ENCODE results near the gene GPATCH4. TPM values are rescaled to one million over a fixed set of nuclear protein-coding genes. Genes with fewer than 3 reads are reported as not detected.
A peak's percentile ranks its signal among the peaks of the same experiment; 100 is the strongest.

GPATCH4 gene
- total RNA-seq, 2 experiments from 2014 or later, result 29.9 to 33.4 TPM

DNA sequence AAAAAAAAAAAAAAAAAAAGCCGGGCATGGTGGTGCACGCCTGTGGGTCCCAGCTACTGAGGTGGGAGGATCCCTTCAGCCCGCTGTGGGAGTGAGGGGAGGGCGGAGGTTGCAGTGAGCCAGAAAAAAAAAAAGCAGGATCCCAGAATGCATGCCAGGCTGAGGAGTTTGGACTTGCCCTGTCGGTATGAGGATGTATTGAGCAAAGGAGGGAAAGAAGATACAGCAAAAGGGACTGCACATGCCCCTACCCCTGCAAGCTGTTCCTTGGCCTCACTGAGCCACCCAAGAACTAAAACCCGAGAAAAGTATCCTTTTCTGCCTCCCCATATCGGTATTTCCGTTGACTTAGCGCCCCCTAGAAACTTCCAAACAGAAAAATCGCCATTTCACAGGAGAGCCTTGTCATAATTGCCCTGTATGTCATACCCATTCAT, 1.3 kb upstream of the GPATCH4 start:
- peaks cover 4% of the 10 kb centered on the region for H3K27me3 Mint-ChIP-seq
- CTCF ChIA-PET, result no interaction called here
- DNase-seq, result peak; percentile 34

DNA sequence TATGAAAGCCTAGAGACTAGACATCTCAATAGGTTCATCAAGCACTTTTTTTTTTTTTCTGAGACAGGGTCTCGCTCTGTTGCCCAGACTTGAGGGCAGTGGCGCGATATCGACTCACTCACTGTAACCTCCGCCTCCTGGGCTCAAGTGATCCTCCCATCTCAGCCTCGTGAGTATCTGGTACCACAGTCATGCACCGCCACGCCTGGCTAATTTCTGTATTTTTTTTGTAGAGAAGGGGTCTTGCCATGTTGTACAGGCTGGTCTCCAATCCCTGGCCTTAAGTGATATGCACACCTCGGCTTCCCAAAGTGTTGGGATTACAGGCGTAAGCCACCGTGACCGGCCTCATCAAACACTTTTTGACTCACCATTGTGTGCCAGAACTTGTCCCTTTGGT, 613 bp upstream of the GPATCH4 start:
- peak overlapping the region; percentile 91 for H3K27ac Mint-ChIP-seq
- H3K4me3 Mint-ChIP-seq, result peak overlapping the region; percentile 96

More for the DNA sequence above, 1.3 kb upstream of the GPATCH4 start:
- Mint-ChIP-seq H3K4me1 (peaks cover 36% of the 10 kb centered on the region), H3K27ac (no peak overlapping the region), H3K36me3 (ENCODE audit: low read depth) (peaks cover 9% of the 10 kb centered on the region), H3K4me3 (peak overlapping the region; percentile 54), H3K9me3 (no peaks in the 10 kb centered on the region)
- POLR2A ChIA-PET, result no interaction called here

DNA sequence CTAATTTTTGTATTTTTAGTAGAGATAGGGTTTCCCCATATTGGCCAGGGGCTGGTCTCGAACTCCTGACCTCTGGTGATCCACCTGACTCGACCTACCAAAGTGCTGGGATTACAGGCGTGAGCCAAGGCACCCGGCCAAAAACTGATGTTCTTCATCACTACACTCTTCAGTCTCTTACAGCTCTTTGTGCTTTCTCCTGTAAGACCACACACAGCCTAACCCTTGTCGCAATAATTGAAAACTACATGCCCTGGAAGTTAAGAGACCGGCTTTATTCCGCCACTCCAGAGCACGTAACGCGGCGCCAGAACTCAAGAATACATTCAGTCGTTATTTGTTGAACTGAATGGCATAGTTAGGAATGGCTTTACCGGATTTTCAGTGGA, 552 bp downstream of the GPATCH4 start:
- ChIA-PET CTCF (interaction anchor here (1.1 to 2.4 kb wide), 2 partner anchors 119 to 155 kb away, joined by 5 to 9 read pairs; no protein-coding TSS in a partner anchor), POLR2A (no interaction called here)
- Mint-ChIP-seq H3K4me3 (peak overlapping the region; percentile 96), H3K36me3 (ENCODE audit: low read depth) (peaks cover 16% of the 10 kb centered on the region), H3K27ac (peak overlapping the region; percentile 91), H3K27me3 (no peaks in the 10 kb centered on the region), H3K9me3 (no peaks in the 10 kb centered on the region), H3K4me1 (peaks cover 36% of the 10 kb centered on the region)
- no peak for DNase-seq

More for the DNA sequence above, 613 bp upstream of the GPATCH4 start:
- H3K36me3 Mint-ChIP-seq (ENCODE audit: low read depth), result peaks cover 13% of the 10 kb centered on the region
- CTCF ChIA-PET, result interaction anchor here (0.6 kb wide), 1 partner anchor 474 kb away, joined by 3 read pairs; no protein-coding TSS in a partner anchor
- peaks cover 3% of the 10 kb centered on the region for H3K27me3 Mint-ChIP-seq
- H3K4me1 Mint-ChIP-seq, result peaks cover 36% of the 10 kb centered on the region
- POLR2A ChIA-PET, result interaction anchor here (0.6 kb wide), 2 partner anchors 76 to 117 kb away, joined by 4 to 6 read pairs; no protein-coding TSS in a partner anchor
- no peak for DNase-seq
- no peaks in the 10 kb centered on the region for H3K9me3 Mint-ChIP-seq

DNA sequence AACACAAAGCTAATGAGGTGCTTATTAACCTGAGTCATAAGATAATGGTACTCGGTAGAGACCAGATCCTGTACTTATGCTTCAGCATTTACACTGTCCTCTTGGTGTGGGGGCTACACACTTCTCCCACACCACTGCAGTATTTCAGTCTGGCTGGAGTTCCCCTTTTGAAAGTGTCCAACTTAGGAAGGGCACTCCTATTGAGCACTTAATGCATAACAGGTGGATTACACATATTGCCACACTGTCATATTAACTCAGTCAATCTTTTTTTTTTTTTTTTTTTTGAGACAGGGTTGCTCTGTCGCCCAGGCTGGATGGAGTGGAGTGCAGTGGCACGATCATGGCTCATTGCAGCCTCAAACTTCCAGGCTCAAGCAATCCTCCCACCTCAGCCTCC, 1.5 kb downstream of the GPATCH4 start:
- POLR2A ChIA-PET, result interaction anchor here (0.5 kb wide), 1 partner anchor 22 kb away, joined by 3 read pairs; no protein-coding TSS in a partner anchor

DNA sequence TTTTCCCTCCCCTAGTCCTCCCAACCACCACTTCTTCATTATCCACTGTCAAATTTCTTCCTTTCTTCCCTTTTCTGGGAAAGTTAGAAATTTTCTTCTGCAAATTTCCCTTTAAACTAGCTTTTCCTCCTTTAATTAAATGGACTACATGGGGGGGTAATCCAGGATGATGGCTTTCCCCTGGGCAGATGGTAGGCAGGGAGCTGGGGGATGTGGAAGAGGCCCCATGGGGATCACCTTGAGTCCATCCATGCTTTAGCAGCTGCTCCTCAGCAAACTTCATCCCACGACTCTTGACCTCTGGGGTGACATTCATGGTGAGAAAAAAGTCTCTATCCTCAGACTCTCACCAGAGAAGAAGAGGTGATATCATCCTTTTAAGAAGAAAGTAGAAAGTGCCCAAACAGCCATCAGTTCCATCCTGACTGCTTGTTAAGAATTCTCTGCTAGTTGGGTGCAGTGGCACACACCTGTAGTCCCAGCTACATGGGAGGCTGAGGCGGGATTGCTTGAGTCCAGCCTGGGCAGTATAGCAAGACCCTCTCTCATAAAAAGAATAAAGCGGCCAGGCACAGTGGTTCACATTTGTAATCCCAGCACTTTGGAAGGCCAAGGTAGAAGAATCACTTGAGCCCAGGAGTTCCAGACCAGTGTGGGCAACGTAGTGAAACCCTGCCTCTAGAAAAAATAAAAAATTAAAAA, 2.4 kb downstream of the GPATCH4 start:
- H3K4me3 Mint-ChIP-seq, result no peak overlapping the region
- POLR2A ChIA-PET, result no interaction called here

More for the DNA sequence above, 1.5 kb downstream of the GPATCH4 start:
- DNase-seq, result no peak
- peaks cover 39% of the 10 kb centered on the region for H3K4me1 Mint-ChIP-seq
- H3K27ac Mint-ChIP-seq, result no peak overlapping the region
- no peaks in the 10 kb centered on the region for H3K27me3 Mint-ChIP-seq
- CTCF ChIA-PET, result interaction anchor here (0.6 to 2.4 kb wide), 6 partner anchors 11 to 154 kb away, joined by 3 to 9 read pairs (median 4); no protein-coding TSS in a partner anchor
- no peaks in the 10 kb centered on the region for H3K9me3 Mint-ChIP-seq
- H3K36me3 Mint-ChIP-seq (ENCODE audit: low read depth), result peaks cover 24% of the 10 kb centered on the region
- peak overlapping the region; percentile 96 for H3K4me3 Mint-ChIP-seq

DNA sequence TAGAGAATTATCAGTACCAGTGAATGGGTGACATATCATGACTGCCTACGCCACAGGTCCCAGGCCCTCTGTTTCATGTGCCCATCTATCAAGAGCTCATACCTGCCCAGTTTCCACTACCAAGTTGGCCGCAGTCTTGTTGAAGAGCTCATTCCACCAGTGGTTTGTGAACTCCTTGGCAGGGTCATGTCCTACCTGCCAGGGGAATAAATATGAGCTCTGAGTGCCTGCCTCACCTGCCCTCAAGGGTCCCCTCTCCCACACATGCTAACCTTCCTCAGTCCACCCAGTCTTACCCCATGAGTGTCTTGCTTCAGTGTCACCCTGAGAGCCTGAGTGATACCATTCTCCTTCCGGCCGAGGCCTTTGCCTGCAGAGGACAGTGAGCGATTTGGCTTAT, 3.2 kb downstream of the GPATCH4 start:
- H3K27me3 Mint-ChIP-seq, result no peaks in the 10 kb centered on the region
- no peaks in the 10 kb centered on the region for H3K9me3 Mint-ChIP-seq
- no peak overlapping the region for H3K4me3 Mint-ChIP-seq
- ChIA-PET CTCF (interaction anchor here (0.6 to 2.4 kb wide), 3 partner anchors 22 to 117 kb away, joined by 3 to 5 read pairs (median 4); no protein-coding TSS in a partner anchor), POLR2A (no interaction called here)
- H3K36me3 Mint-ChIP-seq (ENCODE audit: low read depth), result peaks cover 25% of the 10 kb centered on the region
- peaks cover 41% of the 10 kb centered on the region for H3K4me1 Mint-ChIP-seq
- no peak for DNase-seq
- no peak overlapping the region for H3K27ac Mint-ChIP-seq

More for the DNA sequence above, 2.4 kb downstream of the GPATCH4 start:
- H3K9me3 Mint-ChIP-seq, result no peaks in the 10 kb centered on the region
- no peaks in the 10 kb centered on the region for H3K27me3 Mint-ChIP-seq
- H3K36me3 Mint-ChIP-seq (ENCODE audit: low read depth), result peaks cover 25% of the 10 kb centered on the region
- no peak overlapping the region for H3K27ac Mint-ChIP-seq
- DNase-seq, result no peak
- H3K4me1 Mint-ChIP-seq, result peaks cover 39% of the 10 kb centered on the region
- CTCF ChIA-PET, result interaction anchor here (0.6 to 2.4 kb wide), 5 partner anchors 10 to 153 kb away, joined by 3 to 9 read pairs (median 4); no protein-coding TSS in a partner anchor

DNA sequence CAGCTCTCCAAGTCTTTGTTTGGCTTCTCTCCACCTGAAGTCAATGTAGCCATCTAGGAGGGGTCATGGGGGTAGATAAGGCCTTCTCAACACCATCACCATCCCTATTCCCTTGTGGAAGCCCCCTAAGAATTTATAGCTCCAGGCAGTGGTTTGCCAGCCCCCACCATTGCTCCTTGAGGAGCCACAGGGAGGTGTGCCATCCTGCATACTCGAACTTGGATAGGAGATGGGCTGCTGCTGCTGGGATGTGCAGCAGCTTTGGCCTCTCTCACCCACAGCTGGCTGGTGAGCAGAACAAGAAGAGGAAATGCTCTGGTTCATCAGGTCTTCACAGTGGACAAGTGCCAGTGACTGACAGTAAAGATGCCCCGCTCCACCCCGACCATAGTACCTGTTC, 4.9 kb downstream of the GPATCH4 start:
- Mint-ChIP-seq H3K27ac (no peak overlapping the region), H3K9me3 (no peaks in the 10 kb centered on the region), H3K4me1 (peaks cover 38% of the 10 kb centered on the region), H3K36me3 (ENCODE audit: low read depth) (peaks cover 29% of the 10 kb centered on the region), H3K4me3 (no peak overlapping the region), H3K27me3 (no peaks in the 10 kb centered on the region)
- DNase-seq, result no peak
- CTCF ChIA-PET, result interaction anchor here (0.6 to 1.3 kb wide), 2 partner anchors 12 to 24 kb away, joined by 3 to 6 read pairs; no protein-coding TSS in a partner anchor
- POLR2A ChIA-PET, result no interaction called here

DNA sequence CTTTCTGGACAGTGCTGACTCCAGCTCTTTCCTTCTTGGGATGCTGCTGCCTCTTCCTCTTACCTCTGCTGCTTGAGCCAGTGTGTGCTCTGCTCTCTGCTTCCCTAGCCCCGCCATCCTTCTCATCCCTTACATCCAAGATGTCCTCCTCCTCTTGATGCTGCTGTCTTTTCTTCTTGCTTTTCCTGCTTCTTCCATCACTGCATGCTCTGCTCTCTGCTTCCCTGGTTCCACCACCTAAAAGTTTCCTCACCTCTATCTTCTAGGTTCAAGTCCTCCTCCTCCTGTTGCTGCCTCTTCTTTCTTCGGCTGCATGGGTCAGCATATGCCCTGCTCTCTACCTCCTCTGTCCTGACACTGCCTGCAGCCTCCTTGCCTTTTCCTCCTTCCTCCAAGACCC, 6.3 kb downstream of the GPATCH4 start:
- no peaks in the 10 kb centered on the region for H3K27me3 Mint-ChIP-seq
- H3K36me3 Mint-ChIP-seq (ENCODE audit: low read depth), result peaks cover 28% of the 10 kb centered on the region
- H3K4me3 Mint-ChIP-seq, result no peak overlapping the region
- peaks cover 40% of the 10 kb centered on the region for H3K4me1 Mint-ChIP-seq
- ChIA-PET CTCF (interaction anchor here (1.5 kb wide), 1 partner anchor 209 kb away, joined by 3 read pairs; no protein-coding TSS in a partner anchor), POLR2A (no interaction called here)
- DNase-seq, result no peak
- no peaks in the 10 kb centered on the region for H3K9me3 Mint-ChIP-seq
- no peak overlapping the region for H3K27ac Mint-ChIP-seq

DNA sequence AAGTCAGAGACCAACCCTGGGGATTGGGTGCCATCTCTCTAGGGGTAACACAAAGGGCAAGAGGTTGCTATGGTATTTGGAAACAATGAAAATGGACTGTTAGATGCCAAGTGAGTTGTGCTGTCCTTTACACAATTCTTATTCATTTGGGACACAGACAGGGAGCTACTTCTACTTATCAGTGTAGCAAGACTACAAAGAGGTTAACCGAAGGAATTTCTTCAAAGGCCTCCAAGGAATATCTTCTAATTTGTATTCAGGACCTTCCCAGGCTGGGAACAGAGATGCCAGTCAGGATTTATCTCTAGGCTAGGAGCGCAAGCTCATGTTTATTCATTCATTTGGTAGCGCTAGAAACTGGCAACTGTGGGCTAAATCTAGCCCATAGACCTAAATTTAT, 7.1 kb downstream of the GPATCH4 start:
- Mint-ChIP-seq H3K27ac (no peak overlapping the region), H3K27me3 (no peaks in the 10 kb centered on the region), H3K9me3 (no peaks in the 10 kb centered on the region), H3K36me3 (ENCODE audit: low read depth) (peaks cover 28% of the 10 kb centered on the region), H3K4me1 (peaks cover 33% of the 10 kb centered on the region), H3K4me3 (no peak overlapping the region)
- CTCF ChIA-PET, result interaction anchor here (0.7 to 1.7 kb wide), 7 partner anchors 9 to 208 kb away, joined by 3 to 5 read pairs (median 3); partner anchors contain the start of gene MEF2D
- no peak for DNase-seq
- POLR2A ChIA-PET, result no interaction called here

DNA sequence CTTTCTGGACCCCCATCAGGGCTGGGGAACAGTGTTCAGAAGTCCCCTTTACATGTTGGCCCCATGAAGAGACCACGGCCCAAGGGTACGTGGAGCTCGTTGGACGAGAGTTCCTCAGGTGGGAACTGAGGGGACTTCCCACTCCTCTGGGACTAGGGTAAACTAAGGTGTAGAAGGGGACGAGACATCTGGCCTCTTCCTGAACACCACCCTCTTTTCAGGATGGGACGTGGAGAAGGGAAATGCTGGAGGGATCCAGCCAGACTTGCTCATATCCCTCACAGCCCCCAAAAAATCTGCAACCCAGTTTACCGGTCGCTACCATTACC, 7.7 kb downstream of the GPATCH4 start:
- Mint-ChIP-seq H3K27me3 (no peaks in the 10 kb centered on the region), H3K36me3 (ENCODE audit: low read depth) (peaks cover 24% of the 10 kb centered on the region), H3K9me3 (no peaks in the 10 kb centered on the region), H3K27ac (no peak overlapping the region), H3K4me3 (no peak overlapping the region), H3K4me1 (peaks cover 28% of the 10 kb centered on the region)
- ChIA-PET CTCF (interaction anchor here (0.9 to 1.7 kb wide), 6 partner anchors 10 to 207 kb away, joined by 3 to 5 read pairs (median 3); partner anchors contain the start of gene MEF2D), POLR2A (no interaction called here)
- no peak for DNase-seq

DNA sequence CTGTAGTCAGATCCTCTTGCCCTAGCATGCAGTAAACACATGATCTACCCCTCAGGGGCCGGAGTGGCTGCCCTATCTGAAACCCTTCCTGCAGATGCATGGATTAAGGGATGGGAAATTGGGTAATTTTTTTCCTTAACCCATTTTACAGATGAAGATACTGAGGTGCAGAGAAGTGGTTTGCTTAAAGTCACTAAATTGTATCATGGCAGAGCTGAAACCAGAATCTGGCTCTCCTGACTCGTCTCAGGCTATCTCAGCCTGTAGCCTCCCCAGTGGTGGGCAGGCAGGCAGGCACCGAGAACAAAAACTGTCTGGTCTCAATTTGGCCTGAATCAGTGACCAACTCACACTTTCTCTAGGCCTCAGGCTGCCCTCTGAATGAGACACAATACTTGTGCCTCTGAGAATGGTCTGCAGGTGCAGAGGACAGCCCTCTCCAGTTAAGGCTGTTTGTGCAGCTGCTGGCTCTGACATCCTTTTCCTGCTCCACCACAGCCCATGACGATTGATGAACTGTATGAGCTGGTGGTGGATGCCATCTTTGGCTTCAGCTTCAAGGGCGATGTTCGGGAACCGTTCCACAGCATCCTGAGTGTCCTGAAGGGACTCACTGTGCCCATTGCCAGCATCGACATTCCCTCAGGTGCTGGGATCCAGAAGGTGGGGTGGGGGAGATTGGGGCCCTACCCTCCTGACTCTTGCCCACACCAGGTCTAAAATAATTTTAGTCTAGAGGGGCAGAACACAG, 8.2 kb downstream of the GPATCH4 start:
- Mint-ChIP-seq H3K9me3 (no peaks in the 10 kb centered on the region), H3K36me3 (ENCODE audit: low read depth) (peaks cover 21% of the 10 kb centered on the region), H3K4me1 (peaks cover 25% of the 10 kb centered on the region), H3K4me3 (peak overlapping the region; percentile 78), H3K27ac (peak overlapping the region; percentile 10), H3K27me3 (no peaks in the 10 kb centered on the region)
- DNase-seq, result no peak
- CTCF ChIA-PET, result interaction anchor here (1.1 to 1.7 kb wide), 6 partner anchors 14 to 207 kb away, joined by 3 to 5 read pairs (median 4); partner anchors contain the start of genes MEF2D and TTC24
- POLR2A ChIA-PET, result no interaction called here

DNA sequence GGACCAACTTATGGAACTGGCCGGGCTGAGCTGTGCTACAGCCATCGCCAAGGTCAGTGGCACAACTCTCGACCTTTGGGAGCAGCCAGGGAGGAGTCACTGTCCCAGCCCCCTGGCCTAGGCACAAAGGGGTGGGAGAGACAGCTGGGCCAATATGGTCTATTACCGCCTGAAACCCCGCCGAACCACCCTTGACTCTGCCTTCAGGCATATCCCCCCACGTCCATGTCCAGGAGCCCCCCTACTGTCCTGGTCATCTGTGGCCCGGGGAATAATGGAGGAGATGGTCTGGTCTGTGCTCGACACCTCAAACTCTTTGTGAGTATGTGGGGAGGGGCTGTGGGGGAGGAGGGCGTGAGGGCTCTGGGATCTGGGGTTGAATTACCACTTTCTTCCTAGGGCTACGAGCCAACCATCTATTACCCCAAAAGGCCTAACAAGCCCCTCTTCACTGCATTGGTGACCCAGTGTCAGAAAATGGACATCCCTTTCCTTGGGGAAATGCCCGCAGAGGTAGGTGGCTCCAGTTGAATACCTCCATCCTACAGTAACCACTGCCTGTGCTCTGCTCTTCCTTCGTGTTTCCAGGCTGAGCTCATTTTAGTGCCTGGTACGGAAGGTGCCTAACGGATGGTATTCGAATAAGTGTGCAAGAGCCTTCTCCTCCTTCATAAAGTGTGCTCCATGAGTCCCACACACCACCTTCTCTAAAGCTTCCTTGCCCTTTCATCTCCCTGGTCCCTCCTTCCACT, 8.9 kb downstream of the GPATCH4 start:
- peak overlapping the region; percentile 78 for H3K4me3 Mint-ChIP-seq
- H3K27ac Mint-ChIP-seq, result peak overlapping the region; percentile 78
- CTCF ChIA-PET, result interaction anchor here (0.6 to 1.7 kb wide), 10 partner anchors 10 to 146 kb away, joined by 3 to 7 read pairs (median 4); partner anchors contain the start of genes MEF2D and TTC24
- POLR2A ChIA-PET, result no interaction called here
- no peak for DNase-seq
- no peaks in the 10 kb centered on the region for H3K9me3 Mint-ChIP-seq
- no peaks in the 10 kb centered on the region for H3K27me3 Mint-ChIP-seq
- H3K4me1 Mint-ChIP-seq, result peaks cover 25% of the 10 kb centered on the region
- peaks cover 19% of the 10 kb centered on the region for H3K36me3 Mint-ChIP-seq (ENCODE audit: low read depth)
